Tibial nerve (tissue), 4 donors: ENCODE results near the gene ZNF575.

Experiments
- EP300 ChIP-seq, 2 donors: sonication (generic); formaldehyde crosslinking; IDR thresholded peaks; one replicate each; pipeline ENCODE4 v1.6.1; 2017; ENCODE audit warnings: antibody characterized with exemption in 2 of 2, mild to moderate bottlenecking in 1 of 2
- TF ChIP-seq, protein P1 (sequence below), 5 experiments: fragments of 200-600 bp in 3 of 5; fragments of 450-650 bp in 2 of 5; sonication (generic) in 3 of 5; IDR thresholded peaks; one replicate each; pipeline ENCODE4 v1.5.1; 2016 to 2019; ENCODE audit warnings: antibody characterized with exemption in 5 of 5, mild to moderate bottlenecking in 3 of 5, moderate library complexity in 2 of 5

DNA sequence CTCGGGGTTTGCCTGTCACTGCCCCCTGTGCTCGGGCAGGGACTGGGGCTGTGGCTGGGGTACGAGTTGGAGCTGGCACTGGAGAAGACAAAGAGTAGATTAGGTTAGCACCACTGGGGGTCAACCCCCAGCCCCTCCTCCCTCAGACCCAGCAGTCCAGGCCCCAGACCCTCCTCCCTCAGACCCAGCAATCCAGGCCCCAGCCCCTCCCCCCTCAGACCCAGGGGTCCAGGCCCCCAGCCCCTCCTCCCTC is 19.1 kb downstream of the ZNF575 start:
- TF ChIP-seq EP300 (IDR thresholded peaks at IDR 0.05), result no peak
- TF ChIP-seq, protein P1, sequence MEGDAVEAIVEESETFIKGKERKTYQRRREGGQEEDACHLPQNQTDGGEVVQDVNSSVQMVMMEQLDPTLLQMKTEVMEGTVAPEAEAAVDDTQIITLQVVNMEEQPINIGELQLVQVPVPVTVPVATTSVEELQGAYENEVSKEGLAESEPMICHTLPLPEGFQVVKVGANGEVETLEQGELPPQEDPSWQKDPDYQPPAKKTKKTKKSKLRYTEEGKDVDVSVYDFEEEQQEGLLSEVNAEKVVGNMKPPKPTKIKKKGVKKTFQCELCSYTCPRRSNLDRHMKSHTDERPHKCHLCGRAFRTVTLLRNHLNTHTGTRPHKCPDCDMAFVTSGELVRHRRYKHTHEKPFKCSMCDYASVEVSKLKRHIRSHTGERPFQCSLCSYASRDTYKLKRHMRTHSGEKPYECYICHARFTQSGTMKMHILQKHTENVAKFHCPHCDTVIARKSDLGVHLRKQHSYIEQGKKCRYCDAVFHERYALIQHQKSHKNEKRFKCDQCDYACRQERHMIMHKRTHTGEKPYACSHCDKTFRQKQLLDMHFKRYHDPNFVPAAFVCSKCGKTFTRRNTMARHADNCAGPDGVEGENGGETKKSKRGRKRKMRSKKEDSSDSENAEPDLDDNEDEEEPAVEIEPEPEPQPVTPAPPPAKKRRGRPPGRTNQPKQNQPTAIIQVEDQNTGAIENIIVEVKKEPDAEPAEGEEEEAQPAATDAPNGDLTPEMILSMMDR (IDR thresholded peaks at IDR 0.05), result no peak
